Stimulated activated CD8-positive, alpha-beta memory T cell treated with anti-CD3 and anti-CD28 coated beads, Interleukin-4, amount 100 ng/mL, for 48 hours (primary cell): ENCODE measurements around the gene CYB5B.

Source experiments
- DNase-seq: peaks from one replicate; pipeline ENCODE4 v3.0.0-alpha.2; 2020

CYB5B gene, protein sequence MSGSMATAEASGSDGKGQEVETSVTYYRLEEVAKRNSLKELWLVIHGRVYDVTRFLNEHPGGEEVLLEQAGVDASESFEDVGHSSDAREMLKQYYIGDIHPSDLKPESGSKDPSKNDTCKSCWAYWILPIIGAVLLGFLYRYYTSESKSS

DNA sequence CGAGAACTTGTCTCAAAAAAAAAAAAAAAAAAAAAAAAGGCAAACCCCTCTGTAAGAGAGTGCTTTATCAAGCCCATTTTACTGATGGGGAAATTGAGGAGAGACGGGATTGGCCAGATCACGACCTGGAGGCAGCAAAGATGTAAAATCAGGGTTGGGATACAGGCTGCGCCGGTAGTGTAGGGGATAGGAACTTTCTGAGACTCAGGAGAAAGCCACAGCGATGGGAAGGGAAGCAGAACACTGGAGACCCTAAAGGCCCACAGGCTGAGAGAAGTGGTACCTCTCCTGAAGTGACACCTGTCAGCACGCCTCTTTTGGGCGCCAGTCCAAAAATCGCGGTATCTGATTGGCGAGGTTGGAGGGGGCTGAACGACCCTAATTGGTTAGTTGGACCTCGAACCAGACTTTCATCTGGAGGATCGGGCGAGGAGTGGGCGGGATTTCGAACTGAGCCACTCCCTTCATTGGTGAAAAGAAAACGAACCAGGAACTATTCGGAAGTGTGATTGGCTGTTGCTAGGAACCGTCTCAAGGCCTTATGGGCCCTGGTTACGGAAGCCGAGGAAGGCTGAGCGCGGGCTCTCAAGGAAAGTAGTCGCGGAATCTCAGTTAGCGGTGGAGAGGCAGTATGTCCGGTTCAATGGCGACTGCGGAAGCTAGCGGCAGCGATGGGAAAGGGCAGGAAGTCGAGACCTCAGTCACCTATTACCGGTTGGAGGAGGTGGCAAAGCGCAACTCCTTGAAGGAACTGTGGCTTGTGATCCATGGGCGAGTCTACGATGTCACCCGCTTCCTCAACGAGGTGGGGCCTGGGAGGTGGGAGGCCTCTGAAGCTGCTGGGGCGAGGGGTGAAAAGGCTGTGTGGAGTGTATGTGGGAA is at the start of gene CYB5B:
Gene CYB5B (plus strand): TSS at position 567 of the 882 bp plus-strand sequence. CDS start 65 bp downstream, at position 632.
- peak; percentile 96 for DNase-seq

DNA sequence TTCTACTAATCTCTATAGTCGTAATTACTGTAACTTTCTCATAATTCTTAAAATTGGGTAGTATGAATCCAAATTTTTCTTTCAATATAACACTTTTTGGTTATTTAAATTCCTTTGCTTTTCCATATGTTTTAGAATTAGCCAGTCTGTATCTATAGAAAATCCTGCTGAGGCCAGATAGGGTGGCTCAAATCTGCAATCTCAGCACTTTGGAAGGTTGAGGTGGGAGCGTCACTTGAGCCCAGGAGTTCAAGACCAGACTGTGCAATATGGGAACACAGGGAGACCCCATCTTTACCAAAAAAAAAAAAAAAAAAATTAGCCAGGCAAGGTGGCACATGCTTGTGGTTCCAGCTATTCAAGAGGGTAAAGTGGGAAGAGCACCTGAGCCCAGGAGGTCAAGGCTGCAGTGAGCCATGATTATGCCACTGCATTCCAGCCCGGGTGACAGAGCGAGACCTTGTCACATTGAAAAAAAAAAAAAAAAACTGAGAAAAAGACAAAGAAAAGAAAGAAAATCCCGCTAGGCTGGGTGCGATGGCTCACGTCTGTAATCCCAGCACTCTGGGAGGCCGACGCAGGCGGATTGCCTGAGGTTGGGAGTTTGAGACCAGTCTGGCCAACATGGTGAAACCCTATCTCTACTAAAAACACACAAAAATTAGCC is 47.9 kb upstream of the CYB5B start:
- peak; percentile 13 for DNase-seq

DNA sequence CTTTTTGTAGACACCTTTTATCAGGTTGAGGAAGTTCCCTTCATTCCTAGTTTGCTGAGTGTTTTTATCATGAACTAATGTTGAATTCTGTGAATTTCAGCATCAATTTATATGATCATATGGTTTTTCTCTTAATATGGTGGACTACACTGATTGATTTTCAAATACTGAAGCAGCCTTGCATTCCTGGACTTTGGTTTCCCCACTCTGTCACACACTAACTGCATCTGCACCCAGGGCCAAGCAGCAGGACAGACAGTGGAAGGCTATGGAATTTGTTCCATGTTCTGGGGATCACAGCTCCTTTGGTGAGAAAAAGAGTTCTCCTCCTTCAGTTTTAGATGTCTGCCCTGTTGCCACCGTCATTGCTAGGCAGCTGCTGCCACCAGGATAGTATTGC is 46.4 kb upstream of the CYB5B start:
- no peak for DNase-seq

DNA sequence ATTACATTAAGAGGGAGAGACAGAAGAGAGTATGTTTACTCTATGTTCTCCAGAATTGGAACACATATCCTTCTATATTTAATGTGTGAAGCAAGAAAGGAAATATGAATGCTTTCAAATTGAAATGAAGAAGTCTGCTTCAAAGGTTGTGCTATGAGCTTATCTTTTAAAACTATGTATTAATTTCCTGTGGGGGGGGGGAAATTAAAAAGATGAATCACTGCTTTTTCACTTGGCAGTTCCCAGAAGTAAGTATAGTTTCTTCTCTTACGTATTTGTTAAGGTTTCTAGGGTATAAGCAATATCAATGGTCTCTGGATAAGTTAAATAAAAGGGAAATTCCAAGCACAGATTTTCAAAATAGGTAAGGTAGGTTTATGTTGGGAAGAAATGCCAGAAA is 45.7 kb upstream of the CYB5B start:
- no peak for DNase-seq

DNA sequence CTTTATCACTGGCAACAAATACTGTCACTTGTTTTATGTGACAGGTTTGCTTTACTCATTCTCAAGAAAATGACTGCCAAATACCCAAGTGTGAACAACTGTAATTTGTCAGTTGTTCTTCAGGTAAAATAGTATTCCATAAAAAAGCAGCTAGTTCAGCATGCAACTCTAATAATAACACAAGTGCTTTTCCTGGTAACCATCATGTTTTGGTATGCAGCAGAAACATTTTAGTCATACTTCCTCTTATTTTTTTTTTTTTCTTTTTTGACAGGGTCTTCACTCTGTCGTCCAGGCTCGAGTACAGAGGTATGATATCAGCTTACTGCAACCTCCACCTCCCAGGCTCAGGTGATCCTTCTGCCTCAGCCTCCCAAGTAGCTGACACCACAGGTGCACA is 43.2 kb upstream of the CYB5B start:
- no peak for DNase-seq

DNA sequence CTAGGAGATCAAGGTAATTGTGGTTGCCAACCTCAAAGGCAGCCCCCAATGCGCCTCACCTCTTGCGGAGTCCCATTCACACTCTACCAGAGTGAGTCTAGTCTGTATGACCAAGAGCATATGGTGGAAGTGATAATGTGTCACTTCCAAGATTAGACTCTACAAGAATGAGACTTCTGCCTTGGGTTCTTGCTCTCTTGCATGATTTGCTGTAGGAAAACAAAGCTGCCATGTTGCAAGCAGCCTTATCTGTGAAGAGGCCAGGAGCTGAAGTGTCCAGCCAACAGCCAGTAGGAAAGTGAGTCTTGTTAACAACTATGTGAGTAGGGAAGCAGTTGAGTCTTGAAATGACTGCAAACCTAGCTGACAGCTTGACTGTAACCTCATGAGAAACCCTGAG is 42.0 kb upstream of the CYB5B start:
- peak; percentile 25 for DNase-seq

DNA sequence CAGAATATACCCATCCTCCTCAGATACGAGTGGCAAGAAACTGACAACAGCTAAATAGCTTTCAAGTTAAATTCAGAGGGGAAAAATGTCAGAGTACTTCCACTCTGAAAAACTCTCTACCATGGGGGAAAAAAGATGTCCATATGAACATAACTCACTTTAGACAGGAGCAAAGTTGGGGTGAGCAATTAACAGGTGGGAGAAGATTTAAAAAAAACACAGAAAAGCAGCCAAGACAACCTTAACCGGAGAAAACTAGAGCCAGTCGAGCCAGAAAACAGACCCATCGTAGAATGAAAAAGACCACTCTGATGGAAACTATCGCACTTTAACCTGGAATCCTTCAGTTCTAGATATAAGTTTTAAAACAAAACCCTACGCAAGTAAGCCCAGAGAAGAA is 39.4 kb upstream of the CYB5B start:
- DNase-seq, result no peak

DNA sequence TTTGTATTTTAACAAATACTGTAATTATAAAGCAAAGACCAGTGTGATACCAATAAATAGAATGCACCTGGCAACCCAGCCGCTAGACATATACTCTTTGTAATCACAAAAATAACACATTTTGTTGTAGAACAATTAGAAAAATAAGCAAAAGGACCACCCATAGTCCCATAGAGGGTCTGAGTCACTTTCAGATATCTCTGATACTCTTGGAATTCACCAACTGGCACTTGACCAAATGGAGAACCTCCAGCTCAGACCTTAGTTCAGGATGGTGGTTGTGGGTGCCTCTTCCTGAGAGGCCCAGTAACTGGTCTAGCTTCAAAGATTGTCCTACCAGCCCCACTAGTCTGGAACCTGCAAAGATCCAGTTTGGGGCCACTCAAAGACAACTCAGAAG is 37.8 kb upstream of the CYB5B start:
- peak; percentile 20 for DNase-seq

DNA sequence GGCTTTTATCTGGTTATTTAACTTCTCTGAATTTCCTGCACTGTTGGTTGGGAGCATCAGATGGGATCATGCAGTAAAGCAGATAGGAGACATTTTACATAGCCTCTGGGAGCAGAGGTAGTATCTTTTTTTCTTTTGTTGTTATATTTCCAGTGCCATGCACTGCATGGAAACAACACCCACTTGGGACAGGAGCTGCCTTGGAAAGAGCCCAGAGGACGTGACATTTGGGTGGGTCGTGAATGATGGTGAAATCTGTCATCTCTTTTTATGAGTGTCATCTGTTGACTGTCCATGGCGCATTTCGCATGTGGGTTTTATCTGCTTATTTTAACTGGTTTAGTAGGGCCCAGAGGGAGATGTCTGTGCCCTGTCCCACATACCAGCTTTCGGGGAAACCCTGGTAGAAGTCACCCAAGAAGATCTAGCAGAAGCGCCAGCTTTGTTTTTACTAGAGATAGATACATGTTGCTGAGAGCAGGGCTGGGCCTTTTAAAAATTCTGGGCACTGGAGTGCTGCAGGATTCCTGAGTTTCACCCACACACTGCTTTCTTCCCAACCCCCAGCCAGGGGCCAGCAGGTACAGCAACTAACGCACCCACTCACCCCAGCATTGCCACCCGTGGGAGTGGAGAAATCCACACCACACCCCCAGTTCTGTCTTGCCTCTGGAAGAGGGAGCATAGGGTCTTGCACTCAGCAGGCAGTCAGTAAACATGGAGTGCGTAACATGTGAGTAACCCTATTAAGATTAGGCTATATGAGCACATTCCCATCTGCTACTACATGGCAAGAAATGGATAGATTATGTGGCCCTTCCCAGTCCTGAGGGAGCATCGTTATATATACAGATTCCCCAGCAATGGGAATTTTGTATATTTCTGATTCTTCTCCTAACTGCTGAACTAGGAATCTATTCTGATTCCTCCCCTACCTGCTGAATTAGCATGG is 30.2 kb upstream of the CYB5B start:
- DNase-seq, result peak; percentile 14

DNA sequence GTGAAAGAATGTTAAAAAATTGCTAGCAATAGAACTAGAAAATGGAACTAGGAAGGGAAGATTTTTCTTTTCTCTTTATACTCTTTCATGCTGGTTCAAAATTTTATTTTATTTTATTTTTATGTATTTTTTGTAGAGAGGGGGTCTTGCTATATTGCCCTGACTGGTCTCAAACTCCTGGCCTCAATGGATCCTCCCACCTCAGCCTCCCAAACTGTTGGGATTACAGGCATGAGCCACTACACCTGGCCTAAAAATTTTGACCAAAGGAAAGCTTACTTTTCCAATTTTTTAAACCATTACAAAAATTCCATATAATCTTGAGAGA is 28.6 kb upstream of the CYB5B start:
- no peak for DNase-seq

DNA sequence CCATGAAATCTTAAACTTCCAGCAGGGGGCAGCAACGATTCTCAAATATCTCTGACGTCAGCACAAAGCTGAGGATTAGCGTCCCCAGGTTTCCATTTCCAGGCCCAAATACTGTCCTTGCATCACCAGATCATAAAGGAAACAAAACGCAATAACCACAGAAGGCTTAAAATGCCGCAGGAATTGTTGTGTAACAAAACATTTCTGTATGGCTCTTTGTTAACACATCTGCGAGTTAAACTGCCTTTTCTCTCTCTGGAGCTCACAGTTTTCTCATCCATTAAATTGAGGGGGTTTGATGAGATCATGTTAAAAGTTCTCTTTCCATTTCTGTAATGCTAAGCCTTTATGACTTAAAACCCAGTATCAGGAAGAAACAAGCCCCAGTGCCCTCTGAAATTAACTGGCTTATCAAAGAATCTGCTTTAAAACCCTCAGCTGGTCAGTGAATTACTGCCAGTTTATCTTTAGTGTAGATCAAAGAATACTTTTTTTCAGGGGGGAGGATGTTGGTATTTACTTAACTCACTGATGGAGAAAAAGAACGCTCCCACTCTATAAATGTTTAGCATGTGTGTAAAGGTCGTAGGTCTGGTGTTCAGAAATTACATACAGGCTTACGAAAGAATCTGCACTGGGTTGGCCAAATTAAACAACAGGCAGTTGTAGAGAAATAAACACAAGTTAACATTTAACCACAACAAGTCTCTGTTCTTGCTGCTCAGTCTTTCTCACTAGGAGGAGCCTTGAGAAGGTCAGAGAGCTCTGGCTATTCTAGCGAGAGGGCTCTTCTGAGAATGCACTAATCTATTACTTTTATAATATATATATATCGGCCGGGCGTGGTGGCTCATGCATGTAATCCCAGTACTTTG is 28.0 kb upstream of the CYB5B start:
- DNase-seq, result peak; percentile 83

DNA sequence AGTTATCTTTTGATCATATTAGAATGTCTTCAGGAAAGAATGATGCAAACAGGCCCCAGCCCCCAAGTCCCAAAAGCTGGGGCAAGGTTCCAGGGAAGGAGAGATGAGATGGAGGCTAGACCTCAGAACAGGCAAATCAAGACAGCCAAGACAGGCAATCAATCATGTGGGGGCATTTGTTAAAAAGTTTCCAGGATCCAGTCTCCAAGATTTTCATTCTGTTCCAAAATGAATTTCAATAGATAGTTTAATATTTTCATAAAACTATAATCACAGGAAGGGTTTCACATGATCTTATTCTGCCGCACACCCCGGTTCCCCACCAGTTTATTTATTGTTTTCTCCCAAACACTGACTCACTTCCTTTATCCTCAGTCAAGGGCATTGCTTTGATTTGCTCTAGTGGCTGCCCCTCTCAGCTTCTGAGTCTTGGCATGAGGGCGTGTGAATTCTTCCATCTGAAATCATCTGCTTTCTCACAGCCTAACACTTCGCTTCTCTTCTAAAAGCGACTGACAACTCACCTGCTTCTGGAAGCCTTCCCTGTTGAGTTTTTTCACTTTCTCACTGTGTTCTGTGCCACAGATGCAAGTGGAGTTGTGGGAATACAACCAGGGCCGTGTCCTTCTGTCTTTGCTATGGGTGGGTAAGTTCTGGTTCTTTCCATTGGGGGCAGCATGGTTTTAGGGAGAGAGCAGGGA is 26.4 kb upstream of the CYB5B start:
- peak; percentile 22 for DNase-seq

DNA sequence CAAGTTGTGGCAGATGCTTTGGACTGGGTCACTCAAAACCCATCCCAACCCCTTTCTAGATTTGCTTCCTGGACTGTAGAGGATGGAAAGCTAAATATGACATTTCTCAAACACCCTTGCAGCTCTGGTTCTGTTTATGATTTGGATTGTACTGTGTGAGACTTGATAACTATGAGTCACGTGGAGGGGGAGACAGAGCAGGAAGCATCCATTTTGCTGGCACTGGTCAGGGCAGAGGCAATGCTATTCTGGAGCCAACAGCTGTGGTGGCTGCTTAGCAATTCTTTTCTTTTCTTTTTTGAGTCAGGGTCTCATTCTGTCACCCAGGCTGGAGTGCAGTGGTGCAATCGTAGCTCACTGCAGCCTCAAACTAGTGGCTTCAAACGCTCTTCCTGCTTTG is 25.1 kb upstream of the CYB5B start:
- peak; percentile 23 for DNase-seq

DNA sequence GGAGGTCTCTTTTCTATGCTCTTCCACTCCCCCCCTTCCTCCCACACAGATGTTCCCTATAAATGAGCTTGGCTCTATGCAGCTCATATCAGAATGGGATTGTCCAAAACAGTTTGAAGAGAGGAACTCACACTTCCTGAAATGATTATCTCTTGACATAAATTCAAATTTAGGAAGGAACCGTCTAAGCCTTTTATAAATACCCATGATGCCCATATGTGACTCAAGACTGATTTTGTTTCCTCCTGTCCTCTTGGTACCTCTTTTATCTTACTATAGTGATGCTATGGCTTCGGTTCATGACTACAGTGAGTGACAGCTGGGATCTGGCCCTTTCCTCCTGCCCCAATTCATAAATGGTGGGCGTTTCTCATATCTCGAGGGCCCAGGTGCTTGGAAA is 22.0 kb upstream of the CYB5B start:
- DNase-seq, result peak; percentile 2

DNA sequence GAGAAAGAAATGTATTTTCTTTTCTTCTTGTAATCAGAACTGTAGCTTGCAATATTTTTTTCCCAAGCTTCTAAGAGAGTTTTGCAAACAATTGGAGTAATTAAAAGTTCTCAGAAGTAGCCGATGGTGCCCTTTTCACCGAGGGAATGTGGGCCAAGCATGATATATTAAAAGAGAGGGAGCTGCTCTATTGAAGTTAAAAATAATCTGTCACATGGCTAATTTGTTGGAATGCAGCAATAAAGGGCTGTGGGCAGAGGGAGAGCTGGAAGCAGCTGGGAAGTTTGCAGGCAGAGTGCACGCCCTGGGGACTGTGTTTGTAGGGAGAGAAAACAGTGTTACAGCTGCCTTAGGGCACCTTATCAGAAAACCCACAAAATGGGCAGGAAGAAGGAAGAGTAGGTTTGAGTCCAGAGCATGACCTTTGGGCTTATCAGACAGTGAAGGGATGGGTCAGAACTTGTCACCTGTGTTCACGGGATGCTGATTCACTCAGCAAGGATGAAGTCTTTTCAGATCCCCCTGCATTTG is 20.1 kb upstream of the CYB5B start:
- no peak for DNase-seq

DNA sequence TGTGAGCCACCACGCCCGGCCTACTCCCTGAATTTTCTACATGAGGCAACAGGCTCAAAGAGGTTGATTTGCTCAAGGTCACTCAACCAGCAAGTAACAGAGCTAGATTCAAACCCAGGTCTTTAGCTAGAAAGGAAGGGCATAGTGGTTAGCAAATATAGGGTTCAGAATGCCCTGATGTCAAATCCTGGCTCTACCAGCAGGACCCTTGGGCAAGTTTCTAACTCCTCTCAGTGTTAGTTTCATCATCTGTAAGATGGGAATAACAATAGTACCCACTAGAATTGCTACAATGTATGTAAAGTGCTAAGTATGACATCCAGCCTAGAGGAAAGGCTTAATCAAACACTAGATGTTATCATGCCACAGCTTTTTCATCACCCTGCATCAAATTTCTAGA is 19.1 kb upstream of the CYB5B start:
- DNase-seq, result no peak

DNA sequence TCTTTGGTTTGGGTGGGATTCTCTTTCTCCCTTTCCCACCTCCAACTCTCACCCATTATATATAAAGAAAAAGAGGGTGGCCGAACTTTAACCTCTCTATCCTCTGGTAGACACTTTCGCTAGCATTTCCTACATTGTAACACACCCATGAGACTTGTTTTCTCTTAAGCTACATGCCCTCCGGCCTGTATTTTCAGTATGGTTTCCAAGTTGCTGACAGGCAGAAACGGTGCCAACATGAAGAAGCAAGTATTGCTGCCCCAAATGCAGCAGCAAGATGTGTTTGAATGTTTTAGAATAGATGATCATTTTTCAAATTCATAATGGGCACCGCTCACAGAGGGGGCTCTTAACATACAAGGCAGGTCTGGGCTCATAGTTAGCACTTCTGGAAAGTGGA is 18.7 kb upstream of the CYB5B start:
- no peak for DNase-seq

DNA sequence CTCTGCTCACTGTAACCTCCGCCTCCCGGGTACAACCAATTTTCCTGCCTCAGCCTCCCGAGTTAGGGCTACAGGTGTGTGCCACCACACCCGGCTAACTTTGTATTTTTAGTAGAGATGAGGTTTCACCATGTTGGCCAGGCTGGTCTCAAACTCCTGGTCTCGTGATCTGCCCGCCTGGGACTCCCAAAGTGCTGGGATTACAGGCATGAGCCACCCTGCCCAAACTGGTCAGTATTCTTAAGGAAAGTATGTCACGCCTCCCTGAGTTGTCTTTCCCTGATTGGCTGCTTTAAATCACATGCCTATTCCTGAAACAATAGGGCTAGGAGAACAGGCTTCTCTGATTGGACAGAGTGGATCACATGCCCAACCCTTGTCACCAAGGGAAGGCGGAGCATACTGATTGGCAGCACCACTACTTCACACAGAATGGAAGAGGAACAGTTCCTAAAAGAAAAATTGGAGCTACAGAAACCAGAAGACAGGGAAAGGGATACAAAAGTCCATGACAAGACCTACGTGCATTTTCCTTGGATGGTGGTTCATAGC is 17.6 kb upstream of the CYB5B start:
- DNase-seq, result no peak

DNA sequence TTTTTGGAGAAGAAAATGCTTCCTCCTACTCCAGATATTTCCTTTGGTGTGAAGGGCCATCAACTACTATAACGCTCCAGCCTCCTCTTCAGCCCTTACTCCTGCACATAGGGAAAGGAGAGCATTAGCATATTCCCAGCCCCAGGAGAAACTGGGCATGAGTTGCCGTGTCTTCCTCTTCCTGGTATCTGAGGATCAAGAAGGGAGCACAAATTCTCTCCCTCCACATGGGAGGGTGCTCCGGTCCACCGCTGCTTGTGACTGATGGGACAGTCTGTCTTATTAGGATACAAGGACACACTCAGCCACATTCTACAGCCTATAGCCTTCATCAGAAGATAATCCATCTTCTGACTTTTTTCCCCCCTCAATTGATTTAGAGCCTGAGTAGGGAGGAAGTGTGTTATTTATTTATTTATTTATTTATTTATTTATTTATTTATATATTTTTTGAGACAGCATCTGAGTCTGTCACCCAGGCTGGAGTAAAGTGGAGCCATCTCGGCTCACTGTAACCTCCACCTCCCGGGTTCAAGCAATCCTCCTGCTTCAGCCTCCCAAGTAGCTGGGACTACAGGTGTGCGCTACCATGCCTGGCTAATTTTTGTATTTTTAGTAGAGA is 16.6 kb upstream of the CYB5B start:
- DNase-seq, result no peak

DNA sequence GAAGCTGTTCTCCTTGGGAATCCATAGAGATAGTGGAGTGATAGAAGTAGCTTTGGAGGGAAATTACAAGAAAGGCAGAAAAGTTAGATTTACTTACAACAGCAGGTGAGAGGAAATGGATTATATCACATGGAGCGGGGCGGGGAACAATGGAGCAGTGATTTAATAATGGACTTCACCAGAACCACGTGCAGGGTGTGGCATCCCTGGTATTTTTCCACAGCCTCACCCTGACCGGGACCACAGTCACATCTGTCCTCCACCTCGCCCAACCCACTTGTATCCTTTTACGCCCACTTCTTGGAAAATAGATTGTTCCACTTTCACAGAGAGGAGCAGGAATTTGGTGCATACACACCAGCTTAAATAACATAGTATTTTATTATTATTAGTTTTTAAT is 15.9 kb upstream of the CYB5B start:
- no peak for DNase-seq
